GM23248 (cell line): ENCODE data around the gene TMEM247. TPM values are rescaled to one million over a fixed set of nuclear protein-coding genes. Genes with fewer than 3 reads are reported as not detected.

Experiments
- DNase-seq: peaks from one replicate; pipeline ENCODE4 v3.0.0-alpha.2; 2015
- H2AFZ ChIP-seq: fragments of 200-600 bp; sonication (generic); 2 replicates; pipeline ENCODE4 v1.6.1; 2016; ENCODE audit warnings: antibody characterized with exemption
- H3F3A ChIP-seq: fragments of 200-600 bp; sonication (generic); 2 replicates; pipeline ENCODE4 v1.6.1; 2016; ENCODE audit warnings: mild to moderate bottlenecking, antibody characterized with exemption, mixed run types; ENCODE audit not compliant: insufficient read depth
- H3K27ac ChIP-seq: fragments of 200-600 bp; sonication (generic); 2 replicates; pipeline ENCODE4 v1.5.1; 2016; ENCODE audit warnings: mild to moderate bottlenecking
- H3K27me3 ChIP-seq: fragments of 200-600 bp; sonication (generic); replicated peaks from 2 replicates; pipeline ENCODE4 v1.6.1; 2016; ENCODE audit warnings: mild to moderate bottlenecking; ENCODE audit not compliant: insufficient read depth
- H3K36me3 ChIP-seq: fragments of 200-600 bp; sonication (generic); 2 replicates; pipeline ENCODE4 v1.6.1; 2016; ENCODE audit warnings: low read depth, mild to moderate bottlenecking
- H3K4me1 ChIP-seq: fragments of 200-600 bp; sonication (generic); 2 replicates; pipeline ENCODE4 v1.6.1; 2016; ENCODE audit warnings: mild to moderate bottlenecking; ENCODE audit not compliant: insufficient read depth
- H3K4me2 ChIP-seq: fragments of 200-600 bp; sonication (generic); one replicate; pipeline ENCODE4 v1.6.1; 2016; ENCODE audit warnings: mild to moderate bottlenecking; ENCODE audit not compliant: unreplicated experiment
- H3K4me3 ChIP-seq: fragments of 200-600 bp; sonication (generic); 2 replicates; pipeline ENCODE4 v1.5.1; 2016; ENCODE audit warnings: mild to moderate bottlenecking
- H3K79me2 ChIP-seq: fragments of 200-600 bp; sonication (generic); 2 replicates; pipeline ENCODE4 v1.6.1; 2016; ENCODE audit warnings: mild to moderate bottlenecking; ENCODE audit not compliant: insufficient read depth
- H3K9ac ChIP-seq: fragments of 200-600 bp; sonication (generic); 2 replicates; pipeline ENCODE4 v1.6.1; 2016; ENCODE audit warnings: mild to moderate bottlenecking
- H3K9me2 ChIP-seq: fragments of 200-600 bp; sonication (generic); 2 replicates; pipeline ENCODE4 v1.6.1; 2016; ENCODE audit warnings: mixed run types, mild to moderate bottlenecking, moderate library complexity; ENCODE audit not compliant: insufficient read depth
- H3K9me3 ChIP-seq: fragments of 200-600 bp; sonication (generic); one replicate; pipeline ENCODE4 v1.6.1; 2017; ENCODE audit warnings: low read depth
- H4K20me1 ChIP-seq: fragments of 200-600 bp; sonication (generic); 2 replicates; pipeline ENCODE4 v1.6.0; 2016; ENCODE audit not compliant: insufficient read depth
- EZH2 ChIP-seq: fragments of 200-600 bp; sonication (generic); IDR thresholded peaks from 2 replicates; pipeline ENCODE4 v1.6.1; 2018; ENCODE audit warnings: antibody characterized with exemption, mild to moderate bottlenecking; ENCODE audit not compliant: insufficient read depth, poor library complexity, severe bottlenecking
- EZH2phosphoT487 ChIP-seq: fragments of 200-600 bp; sonication (generic); IDR thresholded peaks from 2 replicates; pipeline ENCODE4 v1.6.1; 2018; ENCODE audit warnings: antibody characterized with exemption, moderate library complexity, mild to moderate bottlenecking, low read depth; ENCODE audit not compliant: insufficient read depth
- WGBS, 2 experiments: methylation state at CpG; one replicate each; pipeline ENCODE4 v1.1.6; 2015 to 2017; ENCODE audit warnings: low lambda C conversion rate in 2 of 2, low coverage in 1 of 2; ENCODE audit errors: missing lambda C conversion rate in 2 of 2; 5-methylcytosine and 5-hydroxymethylcytosine counted together
- in situ Hi-C: fragments of 300-500 bp; cut with MboI; formaldehyde crosslinking; loops from 2 replicates; pipeline ENCODE4 v1.15.0; 2020
- polyA plus RNA-seq: library from polyadenylated mRNA; unstranded; fragments of >200 nt; fragmentation: Nextera tagmentation; extraction: Ambion mirVana; gene quantifications from 2 replicates; pipeline ENCODE4 v1.2.1, GENCODE V29; 2016
- total RNA-seq: library from RNA; depleted of rRNA; stranded (reverse); fragments of >200 nt; shearing (Covaris generic); gene quantifications from 2 replicates; pipeline ENCODE4 v1.2.3, GENCODE V29; 2014

The TMEM247 gene
- total and polyA plus RNA-seq, 2 experiments from 2014 or later = not detected

- Histone ChIP-seq H3K4me3 (no peak overlapping the region), H3K27ac (no peak overlapping the region), H3K9me2 (no peaks in the 10 kb centered on the region), H3K9me3 (no peaks in the 10 kb centered on the region), H3K4me2 (no peak overlapping the region), H4K20me1 (no peaks in the 10 kb centered on the region), H2AFZ (no peak overlapping the region), H3K79me2 (no peaks in the 10 kb centered on the region), H3K9ac (no peak overlapping the region), H3F3A (no peaks in the 10 kb centered on the region), H3K27me3 (no peaks in the 10 kb centered on the region), H3K36me3 (no peaks in the 10 kb centered on the region), H3K4me1 (peaks cover 7% of the 10 kb centered on the region; the same call in 1 of the 2 replicates)
- no peak for DNase-seq
- TF ChIP-seq EZH2phosphoT487 (no peak), EZH2 (no peak)
- in situ Hi-C loops = no loop called here
Measured at GRCh38 chr2:46449700-46450099, 29.7 kb upstream of the TMEM247 start.

- H3K79me2 ChIP-seq = no peaks in the 10 kb centered on the region
- no peak overlapping the region for H2AFZ ChIP-seq
- H3K9ac ChIP-seq = no peak overlapping the region
- no peaks in the 10 kb centered on the region for H3K36me3 ChIP-seq
- in situ Hi-C loops = no loop called here
- no peak overlapping the region for H3K4me3 ChIP-seq
- no peaks in the 10 kb centered on the region for H4K20me1 ChIP-seq
- TF ChIP-seq EZH2 (no peak), EZH2phosphoT487 (no peak)
- no peak overlapping the region for H3K27ac ChIP-seq
- no peaks in the 10 kb centered on the region for H3F3A ChIP-seq
- 30% methylated on average over 9 of the region's 9 CpGs for WGBS, 2 experiments
- H3K27me3 ChIP-seq = no peaks in the 10 kb centered on the region
- H3K4me1 ChIP-seq = peaks cover 7% of the 10 kb centered on the region; the same call in 1 of the 2 replicates
- no peaks in the 10 kb centered on the region for H3K9me2 ChIP-seq
- no peak overlapping the region for H3K4me2 ChIP-seq
- peak; percentile 90 for DNase-seq
- no peaks in the 10 kb centered on the region for H3K9me3 ChIP-seq
Measured at GRCh38 chr2:46451131-46451711, 28.1 kb upstream of the TMEM247 start.

- no peak overlapping the region for H3K27ac ChIP-seq
Measured at GRCh38 chr2:46456789-46457188, 22.6 kb upstream of the TMEM247 start.

GRCh38 chr2:46458763-46459500, 20.4 kb upstream of the TMEM247 start:
- no peak overlapping the region for H3K27ac ChIP-seq
- H3K79me2 ChIP-seq = no peaks in the 10 kb centered on the region
- H3K9ac ChIP-seq = no peak overlapping the region
- H3K4me1 ChIP-seq = no peaks in the 10 kb centered on the region
- in situ Hi-C loops = no loop called here
- H3K27me3 ChIP-seq = no peaks in the 10 kb centered on the region
- no peak for TF ChIP-seq EZH2
- TF ChIP-seq EZH2phosphoT487 = no peak
- no peak overlapping the region for H2AFZ ChIP-seq
- no peaks in the 10 kb centered on the region for H3K9me2 ChIP-seq
- no peaks in the 10 kb centered on the region for H3K9me3 ChIP-seq
- 86 to 91% methylated on average over 9 of the region's 9 CpGs for WGBS, 2 experiments
- no peaks in the 10 kb centered on the region for H4K20me1 ChIP-seq
- no peaks in the 10 kb centered on the region for H3K36me3 ChIP-seq
- H3F3A ChIP-seq = no peaks in the 10 kb centered on the region
- no peak for DNase-seq
- no peak overlapping the region for H3K4me2 ChIP-seq
- H3K4me3 ChIP-seq = no peak overlapping the region

More at GRCh38 chr2:46456789-46457188, 22.6 kb upstream of the TMEM247 start:
- H3K36me3 ChIP-seq = no peaks in the 10 kb centered on the region
- H3K9ac ChIP-seq = no peak overlapping the region
- 87% methylated on average over 7 of the region's 7 CpGs for WGBS, 2 experiments
- in situ Hi-C loops = no loop called here
- no peaks in the 10 kb centered on the region for H3K27me3 ChIP-seq
- no peak for TF ChIP-seq EZH2
- TF ChIP-seq EZH2phosphoT487 = no peak
- H3F3A ChIP-seq = no peaks in the 10 kb centered on the region
- no peak for DNase-seq
- H3K79me2 ChIP-seq = no peaks in the 10 kb centered on the region
- H4K20me1 ChIP-seq = no peaks in the 10 kb centered on the region
- H3K4me2 ChIP-seq = no peak overlapping the region
- no peaks in the 10 kb centered on the region for H3K9me2 ChIP-seq
- no peak overlapping the region for H2AFZ ChIP-seq
- no peak overlapping the region for H3K4me3 ChIP-seq
- no peaks in the 10 kb centered on the region for H3K4me1 ChIP-seq
- no peaks in the 10 kb centered on the region for H3K9me3 ChIP-seq
